Regular cardiac myocyte (primary cell): ENCODE data around the gene MINPP1. TPM values are rescaled to one million over a fixed set of nuclear protein-coding genes. Genes with fewer than 3 reads are reported as not detected.

Experiments used
- total RNA-seq: library from RNA; depleted of rRNA; stranded (reverse); fragments of >200 nt; gene quantifications from 2 replicates; pipeline ENCODE4 v1.2.3, GENCODE V29; 2014

MINPP1 gene, protein sequence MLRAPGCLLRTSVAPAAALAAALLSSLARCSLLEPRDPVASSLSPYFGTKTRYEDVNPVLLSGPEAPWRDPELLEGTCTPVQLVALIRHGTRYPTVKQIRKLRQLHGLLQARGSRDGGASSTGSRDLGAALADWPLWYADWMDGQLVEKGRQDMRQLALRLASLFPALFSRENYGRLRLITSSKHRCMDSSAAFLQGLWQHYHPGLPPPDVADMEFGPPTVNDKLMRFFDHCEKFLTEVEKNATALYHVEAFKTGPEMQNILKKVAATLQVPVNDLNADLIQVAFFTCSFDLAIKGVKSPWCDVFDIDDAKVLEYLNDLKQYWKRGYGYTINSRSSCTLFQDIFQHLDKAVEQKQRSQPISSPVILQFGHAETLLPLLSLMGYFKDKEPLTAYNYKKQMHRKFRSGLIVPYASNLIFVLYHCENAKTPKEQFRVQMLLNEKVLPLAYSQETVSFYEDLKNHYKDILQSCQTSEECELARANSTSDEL
- total RNA-seq = 45.6 and 48.2 TPM in 2 replicates

DNA sequence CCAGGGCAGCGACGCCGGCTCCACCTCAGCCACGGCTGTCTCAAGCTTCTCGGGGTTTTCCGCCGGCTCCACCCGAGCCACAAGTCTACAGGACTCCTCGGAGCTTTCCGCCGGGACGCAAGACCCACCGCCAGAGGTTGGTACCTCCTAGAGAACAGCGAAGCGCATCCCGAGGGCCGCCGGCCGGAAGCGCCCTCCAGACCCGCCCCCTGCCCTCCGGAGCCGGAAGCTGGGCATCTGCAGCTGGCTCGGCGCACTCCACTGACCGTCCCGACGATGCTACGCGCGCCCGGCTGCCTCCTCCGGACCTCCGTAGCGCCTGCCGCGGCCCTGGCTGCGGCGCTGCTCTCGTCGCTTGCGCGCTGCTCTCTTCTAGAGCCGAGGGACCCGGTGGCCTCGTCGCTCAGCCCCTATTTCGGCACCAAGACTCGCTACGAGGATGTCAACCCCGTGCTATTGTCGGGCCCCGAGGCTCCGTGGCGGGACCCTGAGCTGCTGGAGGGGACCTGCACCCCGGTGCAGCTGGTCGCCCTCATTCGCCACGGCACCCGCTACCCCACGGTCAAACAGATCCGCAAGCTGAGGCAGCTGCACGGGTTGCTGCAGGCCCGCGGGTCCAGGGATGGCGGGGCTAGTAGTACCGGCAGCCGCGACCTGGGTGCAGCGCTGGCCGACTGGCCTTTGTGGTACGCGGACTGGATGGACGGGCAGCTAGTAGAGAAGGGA, at the start of gene MINPP1:
Gene MINPP1, plus strand, starts transcription at position 254 of the 726 bp plus-strand sequence. Its CDS starts 23 bp downstream, at position 277.

Other genes starting within 250 kb of the MINPP1 start
- gene NUTM2D, start 147.1 kb upstream of the MINPP1 start, total RNA-seq = 0.28 and 0.96 TPM in 2 replicates
- 178 and 229 TPM in 2 replicates for gene PAPSS2, start 155.0 kb downstream of the MINPP1 start, total RNA-seq